Renal cortical epithelial cell (primary cell): Measurements from ENCODE around the gene GRM1. TPM values are rescaled to one million over a fixed set of nuclear protein-coding genes. Genes with fewer than 3 reads are reported as not detected.

Source experiments
- DNase-seq: peaks from one replicate; pipeline ENCODE4 v3.0.0-alpha.2; 2011; ENCODE audit warnings: low read depth
- total RNA-seq: library from RNA; depleted of rRNA; stranded (reverse); fragments of >200 nt; gene quantifications from 2 replicates; pipeline ENCODE4 v1.2.3, GENCODE V29; 2014

The GRM1 gene
- total RNA-seq, 1 donor from 2014 or later, result 0.10 TPM

- DNase-seq, result no peak
Measured at GRCh38 chr6:146456886-146457285, 428.0 kb downstream of the GRM1 start.

GRCh38 chr6:146460941-146461340, 432.1 kb downstream of the GRM1 start:
- no peak for DNase-seq

GRCh38 chr6:146470091-146470770, 441.4 kb downstream of the GRM1 start:
- DNase-seq, result peak; percentile 1

GRCh38 chr6:146472918-146473317, 444.1 kb downstream of the GRM1 start:
- DNase-seq, result no peak

- no peak for DNase-seq
Measured at GRCh38 chr6:146481527-146481926, 452.7 kb downstream of the GRM1 start.

GRCh38 chr6:146484411-146484810, 455.5 kb downstream of the GRM1 start:
- no peak for DNase-seq

Other genes starting within 250 kb of the GRM1 start
- gene FBXO30, start 214.3 kb upstream of the GRM1 start, total RNA-seq, result 9.2 and 21.1 TPM in 2 replicates
- gene SHPRH, start 64.7 kb upstream of the GRM1 start, total RNA-seq, result 9.6 and 30.1 TPM in 2 replicates